Measurements from ENCODE around the gene CDX2. TPM values are rescaled to one million over a fixed set of nuclear protein-coding genes. Genes with fewer than 3 reads are reported as not detected.

Gene CDX2
- total RNA-seq, 2 experiments from 2014 or later, result not detected

DNA sequence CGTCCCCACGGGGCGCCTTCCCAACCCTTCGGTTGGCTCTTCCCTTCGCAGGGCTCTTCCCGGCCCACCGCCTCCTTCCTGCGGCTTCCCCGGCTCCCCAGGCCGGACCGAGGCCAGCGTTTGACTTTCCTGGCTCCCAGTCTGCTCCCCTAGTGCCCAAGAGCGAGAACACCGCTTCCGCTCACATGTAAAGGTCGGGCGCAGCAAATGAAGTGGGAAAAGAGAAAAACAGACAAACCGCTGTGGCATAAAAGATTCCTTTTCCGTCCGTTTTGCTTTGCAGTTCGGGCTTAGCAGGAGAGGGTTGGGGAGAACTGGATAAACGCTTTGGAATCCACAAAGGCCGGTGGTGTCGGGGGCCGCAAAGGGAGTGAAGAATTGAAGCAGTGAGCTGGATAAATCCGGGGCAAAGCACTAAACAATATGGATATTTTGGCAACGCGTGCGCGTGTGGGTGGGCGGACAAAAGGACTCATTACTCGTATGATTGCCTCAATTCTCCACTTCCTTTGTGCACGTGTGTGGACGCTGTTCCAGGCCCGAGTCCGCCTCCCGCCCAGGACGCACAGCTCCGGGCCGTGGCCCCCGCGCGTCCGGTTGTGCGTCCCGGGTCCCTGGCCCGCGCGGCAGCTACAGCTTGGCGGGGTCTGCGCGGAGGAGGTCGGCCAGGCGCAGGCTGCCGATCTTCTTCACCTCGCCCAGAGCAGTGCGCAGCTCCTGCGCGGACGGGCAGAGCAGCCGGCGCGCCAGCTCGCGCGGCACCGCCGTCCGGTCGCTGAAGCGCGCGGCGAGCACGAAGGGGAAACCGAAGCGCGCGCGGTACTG is 8.6 kb upstream of the CDX2 start:
- Mint-ChIP-seq H3K36me3 (ENCODE audit: low read depth) (no peaks in the 10 kb centered on the region), H3K4me3 (no peak overlapping the region), H3K27ac (no peak overlapping the region), H3K27me3 (peaks cover 79% of the 10 kb centered on the region), H3K4me1 (peaks cover 15% of the 10 kb centered on the region), H3K9me3 (ENCODE audit: low read depth) (no peaks in the 10 kb centered on the region)
- POLR2A ChIA-PET, result no interaction called here
- DNase-seq (no peak), ATAC-seq (no peak)
- intact Hi-C loops (cut with DNase I, micrococcal nuclease), result loop anchor here in 1 of 2 experiments (2.0 to 5.0 kb wide), 2 partner anchors 51 to 180 kb away; no protein-coding TSS in a partner anchor
- CTCF ChIA-PET, result interaction anchor here (1.0 to 2.0 kb wide), 5 partner anchors 13 to 151 kb away, joined by 3 to 6 read pairs (median 3); no protein-coding TSS in a partner anchor

GRCh38 chr13:27976362-27977091 is 7.4 kb upstream of the CDX2 start:
- DNase-seq (no peak), ATAC-seq (no peak)
- no peak overlapping the region for H3K27ac Mint-ChIP-seq
- no peak overlapping the region for H3K4me3 Mint-ChIP-seq
- POLR2A ChIA-PET, result interaction anchor here (0.6 kb wide), 1 partner anchor 45 kb away, joined by 7 read pairs; no protein-coding TSS in a partner anchor
- CTCF ChIA-PET, result interaction anchor here (0.6 to 3.6 kb wide), 7 partner anchors 8 to 630 kb away, joined by 3 to 18 read pairs (median 3); no protein-coding TSS in a partner anchor
- peaks cover 71% of the 10 kb centered on the region for H3K27me3 Mint-ChIP-seq
- intact Hi-C loops (cut with DNase I, micrococcal nuclease), result loop anchor here in 1 of 2 experiments (2.0 to 5.0 kb wide), 2 partner anchors 50 to 179 kb away; no protein-coding TSS in a partner anchor
- no peaks in the 10 kb centered on the region for H3K36me3 Mint-ChIP-seq (ENCODE audit: low read depth)
- no peaks in the 10 kb centered on the region for H3K9me3 Mint-ChIP-seq (ENCODE audit: low read depth)
- peaks cover 15% of the 10 kb centered on the region for H3K4me1 Mint-ChIP-seq

GRCh38 chr13:27975564-27976361 is 6.6 kb upstream of the CDX2 start:
- no peak overlapping the region for H3K4me3 Mint-ChIP-seq
- ChIA-PET CTCF (interaction anchor here (0.7 to 3.6 kb wide), 7 partner anchors 8 to 180 kb away, joined by 3 to 18 read pairs (median 4); no protein-coding TSS in a partner anchor), POLR2A (interaction anchor here (0.6 kb wide), 1 partner anchor 44 kb away, joined by 7 read pairs; no protein-coding TSS in a partner anchor)
- intact Hi-C loops (cut with DNase I, micrococcal nuclease), result loop anchor here in 1 of 2 experiments (2.0 to 5.0 kb wide), 2 partner anchors 49 to 178 kb away; no protein-coding TSS in a partner anchor
- H3K36me3 Mint-ChIP-seq (ENCODE audit: low read depth), result no peaks in the 10 kb centered on the region
- peaks cover 73% of the 10 kb centered on the region for H3K27me3 Mint-ChIP-seq
- H3K9me3 Mint-ChIP-seq (ENCODE audit: low read depth), result no peaks in the 10 kb centered on the region
- no peak for ATAC-seq
- DNase-seq, result no peak
- peaks cover 15% of the 10 kb centered on the region for H3K4me1 Mint-ChIP-seq
- H3K27ac Mint-ChIP-seq, result no peak overlapping the region

DNA sequence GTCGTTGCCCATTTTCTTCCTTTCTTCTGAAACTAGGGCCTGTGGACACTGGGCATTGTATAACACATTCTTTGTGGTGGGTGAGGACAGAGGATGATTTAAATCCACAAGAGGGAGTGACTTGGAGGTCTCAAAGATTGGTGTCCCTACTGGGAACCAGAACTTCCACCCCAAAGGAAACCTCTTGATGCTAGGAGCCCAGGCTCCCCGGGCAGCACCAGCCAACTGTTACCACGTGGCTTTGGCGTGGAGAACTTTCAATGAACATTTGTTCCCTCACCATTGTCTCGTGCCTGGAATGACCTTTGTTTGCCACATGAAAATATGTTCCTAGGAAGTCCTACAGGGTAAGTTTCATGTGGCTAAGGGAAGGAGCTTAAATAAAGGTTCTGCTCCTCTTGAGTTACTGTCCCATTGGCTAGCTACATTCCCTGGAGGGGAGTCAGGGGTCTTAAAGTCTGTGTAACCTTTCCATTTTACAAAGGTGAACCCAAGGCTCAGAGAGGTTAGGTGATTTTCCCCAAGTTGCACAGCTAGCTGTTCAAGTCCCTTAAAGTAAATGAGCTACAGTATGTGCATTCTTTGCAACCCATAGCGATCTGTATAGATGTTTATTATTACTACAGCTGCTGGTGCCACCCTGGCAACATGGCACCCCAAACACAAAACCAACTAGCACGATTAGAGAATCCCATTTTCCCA is 5.0 kb upstream of the CDX2 start:
- ATAC-seq, result no peak
- no peaks in the 10 kb centered on the region for H3K36me3 Mint-ChIP-seq (ENCODE audit: low read depth)
- no peak overlapping the region for H3K27ac Mint-ChIP-seq
- DNase-seq, result no peak
- ChIA-PET CTCF (interaction anchor here (0.6 to 3.6 kb wide), 4 partner anchors 9 to 671 kb away, joined by 3 to 18 read pairs (median 3); no protein-coding TSS in a partner anchor), POLR2A (no interaction called here)
- peaks cover 17% of the 10 kb centered on the region for H3K4me1 Mint-ChIP-seq
- no peaks in the 10 kb centered on the region for H3K9me3 Mint-ChIP-seq (ENCODE audit: low read depth)
- no peak overlapping the region for H3K4me3 Mint-ChIP-seq
- peaks cover 77% of the 10 kb centered on the region for H3K27me3 Mint-ChIP-seq
- intact Hi-C loops (cut with DNase I, micrococcal nuclease), result no loop called here

- POLR2A ChIA-PET, result no interaction called here
- H3K9me3 Mint-ChIP-seq (ENCODE audit: low read depth), result no peaks in the 10 kb centered on the region
- CTCF ChIA-PET, result interaction anchor here (0.6 kb wide), 1 partner anchor 12 kb away, joined by 3 read pairs; no protein-coding TSS in a partner anchor
- H3K36me3 Mint-ChIP-seq (ENCODE audit: low read depth), result no peaks in the 10 kb centered on the region
- peaks cover 72% of the 10 kb centered on the region for H3K27me3 Mint-ChIP-seq
- ATAC-seq, result no peak
- peaks cover 17% of the 10 kb centered on the region for H3K4me1 Mint-ChIP-seq
- intact Hi-C loops (cut with DNase I, micrococcal nuclease), result no loop called here
- no peak overlapping the region for H3K27ac Mint-ChIP-seq
- no peak for DNase-seq
- H3K4me3 Mint-ChIP-seq, result no peak overlapping the region
Measured at GRCh38 chr13:27973291-27973690, 4.2 kb upstream of the CDX2 start.

GRCh38 chr13:27972478-27972820 is 3.3 kb upstream of the CDX2 start:
- Mint-ChIP-seq H3K9me3 (ENCODE audit: low read depth) (no peaks in the 10 kb centered on the region), H3K4me1 (peaks cover 21% of the 10 kb centered on the region), H3K36me3 (ENCODE audit: low read depth) (no peaks in the 10 kb centered on the region), H3K27ac (no peak overlapping the region), H3K27me3 (peaks cover 75% of the 10 kb centered on the region), H3K4me3 (no peak overlapping the region)
- intact Hi-C loops (cut with DNase I, micrococcal nuclease), result no loop called here
- ATAC-seq (no peak), DNase-seq (no peak)
- ChIA-PET CTCF (interaction anchor here (0.6 to 1.2 kb wide), 3 partner anchors 12 to 1117 kb away, joined by 3 to 5 read pairs (median 4); no protein-coding TSS in a partner anchor), POLR2A (no interaction called here)

DNA sequence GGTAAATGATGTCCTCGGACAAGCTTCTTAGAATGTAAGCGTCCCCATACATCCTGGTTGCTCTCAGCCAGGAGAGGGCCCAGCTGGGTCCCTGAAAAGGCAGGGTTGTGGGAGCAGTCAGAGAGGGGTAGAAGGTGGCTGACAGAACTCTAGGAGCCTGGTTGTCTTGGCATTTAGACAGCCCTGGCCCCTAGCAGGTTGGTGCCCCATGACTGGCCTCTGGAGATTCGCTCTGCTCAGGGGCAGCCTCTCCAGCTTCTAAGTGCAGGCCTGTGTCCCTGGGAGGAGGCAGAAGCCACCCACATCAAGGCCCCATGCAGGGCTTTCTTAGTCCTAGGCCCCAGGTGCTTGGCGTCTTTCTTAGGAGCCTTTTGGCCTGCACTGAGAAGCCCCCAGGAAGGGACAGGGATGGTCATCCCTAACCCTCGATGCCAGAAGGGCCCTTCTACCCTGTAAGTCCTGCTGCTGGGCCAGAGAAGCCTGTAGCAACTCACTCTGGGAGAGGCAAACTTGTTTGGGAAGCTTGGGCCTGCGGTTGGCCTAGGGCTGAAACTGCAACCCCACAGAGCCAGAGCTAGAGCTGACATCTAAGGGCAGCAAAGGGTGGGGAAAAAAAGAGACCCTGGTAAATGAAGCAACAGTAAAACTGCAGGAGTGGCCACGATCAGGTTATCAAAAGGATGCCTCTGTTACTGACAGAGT is 2.8 kb upstream of the CDX2 start:
- ATAC-seq (no peak), DNase-seq (no peak)
- ChIA-PET POLR2A (no interaction called here), CTCF (interaction anchor here (0.6 to 1.3 kb wide), 5 partner anchors 11 to 1117 kb away, joined by 3 to 5 read pairs (median 4); no protein-coding TSS in a partner anchor)
- Mint-ChIP-seq H3K4me1 (peaks cover 25% of the 10 kb centered on the region), H3K36me3 (ENCODE audit: low read depth) (no peaks in the 10 kb centered on the region), H3K27me3 (peaks cover 76% of the 10 kb centered on the region), H3K27ac (no peak overlapping the region), H3K4me3 (no peak overlapping the region), H3K9me3 (ENCODE audit: low read depth) (no peaks in the 10 kb centered on the region)
- intact Hi-C loops (cut with DNase I, micrococcal nuclease), result loop anchor here (2.0 kb wide), 2 partner anchors 17 to 49 kb away; no protein-coding TSS in a partner anchor

DNA sequence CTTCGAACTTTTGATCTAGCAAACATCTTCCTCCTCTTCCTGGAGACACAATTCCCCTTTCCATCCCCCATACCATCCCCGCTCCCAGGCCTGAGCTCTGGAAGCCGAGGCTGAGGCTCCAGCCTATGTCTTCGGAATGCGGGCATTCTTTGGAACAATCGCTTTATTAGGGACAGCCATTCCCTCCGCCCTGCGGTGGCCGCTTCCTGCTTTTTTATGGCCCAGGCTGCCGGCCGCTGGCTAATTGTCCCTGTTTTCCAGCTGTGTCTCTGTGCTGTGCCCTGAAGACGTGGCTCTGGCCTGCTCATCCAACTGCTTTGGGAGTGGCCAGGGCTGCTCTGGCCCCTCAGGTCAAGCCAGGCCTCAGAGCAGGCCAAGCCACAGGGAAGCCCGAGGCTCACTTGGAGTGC is 2.1 kb upstream of the CDX2 start:
- H3K27me3 Mint-ChIP-seq, result peaks cover 74% of the 10 kb centered on the region
- ChIA-PET POLR2A (no interaction called here), CTCF (interaction anchor here (0.6 to 1.3 kb wide), 4 partner anchors 12 to 145 kb away, joined by 3 to 5 read pairs (median 4); no protein-coding TSS in a partner anchor)
- no peaks in the 10 kb centered on the region for H3K9me3 Mint-ChIP-seq (ENCODE audit: low read depth)
- no peak overlapping the region for H3K4me3 Mint-ChIP-seq
- DNase-seq, result no peak
- intact Hi-C loops (cut with DNase I, micrococcal nuclease), result loop anchor here (2.0 kb wide), 2 partner anchors 16 to 48 kb away; no protein-coding TSS in a partner anchor
- H3K4me1 Mint-ChIP-seq, result peaks cover 29% of the 10 kb centered on the region
- no peak overlapping the region for H3K27ac Mint-ChIP-seq
- no peaks in the 10 kb centered on the region for H3K36me3 Mint-ChIP-seq (ENCODE audit: low read depth)
- ATAC-seq, result no peak

GRCh38 chr13:27970382-27971235 is 1.5 kb upstream of the CDX2 start:
- Mint-ChIP-seq H3K36me3 (ENCODE audit: low read depth) (no peaks in the 10 kb centered on the region), H3K27ac (no peak overlapping the region), H3K4me1 (peaks cover 29% of the 10 kb centered on the region), H3K27me3 (peaks cover 75% of the 10 kb centered on the region), H3K4me3 (no peak overlapping the region), H3K9me3 (ENCODE audit: low read depth) (no peaks in the 10 kb centered on the region)
- ATAC-seq, result no peak
- DNase-seq, result no peak
- intact Hi-C loops (cut with DNase I, micrococcal nuclease), result loop anchor here (2.0 kb wide), 2 partner anchors 16 to 48 kb away; no protein-coding TSS in a partner anchor
- CTCF ChIA-PET, result interaction anchor here (0.6 to 2.1 kb wide), 6 partner anchors 12 to 144 kb away, joined by 3 to 8 read pairs (median 5); no protein-coding TSS in a partner anchor
- POLR2A ChIA-PET, result no interaction called here
